T-helper 9 cell (primary cell): ENCODE data around the gene COL6A3.
"Not testable (repeated sequence)": the region's sequence is repeated elsewhere in the genome, so short reads cannot be mapped to it uniquely, and the experiment has no call there.

Experiments
- DNase-seq: peaks from one replicate; pipeline ENCODE4 v3.0.0-alpha.2; 2020

Gene COL6A3

DNA sequence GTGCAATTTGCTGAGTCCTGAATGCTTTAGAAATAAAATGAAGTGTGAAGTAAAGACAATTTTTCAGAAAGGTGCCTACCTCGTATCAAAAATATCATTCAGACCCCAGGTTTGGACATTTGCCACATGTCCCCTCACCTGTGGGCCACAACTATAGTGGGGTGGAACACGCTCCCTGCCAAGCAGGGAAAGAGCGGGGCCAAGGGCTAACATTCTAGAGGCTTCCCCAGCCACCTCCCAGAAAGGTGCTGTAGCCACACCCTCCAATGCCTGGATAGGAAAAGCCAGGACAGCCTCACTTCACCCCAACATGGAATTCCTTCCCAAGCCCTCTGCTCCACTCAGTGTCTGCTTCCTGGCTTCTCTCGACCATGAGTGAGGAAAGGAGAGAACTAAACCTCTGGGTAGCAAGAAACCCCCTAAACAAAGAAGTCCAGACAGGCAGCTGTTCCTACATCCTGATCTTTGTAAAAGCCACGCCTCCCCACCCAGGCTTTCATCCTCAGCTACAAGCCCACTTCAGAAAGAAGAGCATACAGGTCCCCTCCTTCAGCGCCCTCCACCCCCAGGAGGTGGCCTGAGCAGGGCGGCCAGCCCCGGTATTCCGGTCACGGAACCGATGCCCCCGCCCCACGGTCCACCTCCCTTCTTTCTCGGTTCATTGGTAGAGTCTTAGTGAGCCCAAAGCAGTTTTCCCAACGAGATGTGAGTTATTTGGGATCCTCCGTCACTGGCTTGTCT, 2.1 kb downstream of the COL6A3 start:
- DNase-seq, result no peak

DNA sequence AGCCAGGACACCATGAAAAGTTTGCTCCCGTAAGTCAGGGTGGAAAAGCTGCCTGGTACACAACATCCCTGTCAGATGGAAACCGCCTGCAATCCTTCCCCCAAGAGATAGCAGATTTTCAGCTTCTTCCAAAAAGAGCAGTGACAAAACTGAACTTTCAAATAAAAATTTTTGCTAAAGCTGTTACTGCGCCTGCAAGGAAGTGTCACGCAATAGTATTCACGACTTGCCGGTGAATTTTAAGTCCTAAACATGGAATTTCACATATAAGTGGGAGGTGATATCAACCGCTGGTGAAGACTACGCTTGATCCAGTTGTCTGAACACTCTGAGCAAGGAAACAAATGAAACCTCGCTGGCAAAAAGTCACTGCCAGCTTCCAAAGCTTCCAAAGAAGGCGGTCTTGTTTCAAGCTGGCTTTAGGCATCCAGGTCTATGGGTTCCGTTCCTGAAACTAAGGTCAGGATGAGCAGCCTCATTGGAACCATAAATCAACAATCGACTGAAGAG, 2.8 kb downstream of the COL6A3 start:
- DNase-seq, result no peak

DNA sequence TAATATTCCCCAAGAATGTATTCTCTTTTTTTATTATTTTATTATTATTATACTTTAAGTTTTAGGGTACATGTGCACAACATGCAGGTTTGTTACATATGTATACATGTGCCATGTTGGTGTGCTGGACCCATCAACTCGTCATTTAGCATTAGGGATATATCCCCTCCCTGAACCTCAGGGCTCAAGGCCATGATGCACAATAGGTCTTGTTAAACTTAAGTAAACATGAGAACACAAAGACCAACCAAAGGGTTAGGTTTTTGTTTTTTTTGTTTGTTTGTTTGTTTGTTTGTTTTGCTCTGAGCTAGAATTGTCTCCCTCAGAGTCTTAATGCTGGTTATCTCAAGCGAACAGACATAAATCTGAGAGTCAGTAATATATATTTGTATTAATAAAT, 4.7 kb downstream of the COL6A3 start:
- not testable (repeated sequence) for DNase-seq

DNA sequence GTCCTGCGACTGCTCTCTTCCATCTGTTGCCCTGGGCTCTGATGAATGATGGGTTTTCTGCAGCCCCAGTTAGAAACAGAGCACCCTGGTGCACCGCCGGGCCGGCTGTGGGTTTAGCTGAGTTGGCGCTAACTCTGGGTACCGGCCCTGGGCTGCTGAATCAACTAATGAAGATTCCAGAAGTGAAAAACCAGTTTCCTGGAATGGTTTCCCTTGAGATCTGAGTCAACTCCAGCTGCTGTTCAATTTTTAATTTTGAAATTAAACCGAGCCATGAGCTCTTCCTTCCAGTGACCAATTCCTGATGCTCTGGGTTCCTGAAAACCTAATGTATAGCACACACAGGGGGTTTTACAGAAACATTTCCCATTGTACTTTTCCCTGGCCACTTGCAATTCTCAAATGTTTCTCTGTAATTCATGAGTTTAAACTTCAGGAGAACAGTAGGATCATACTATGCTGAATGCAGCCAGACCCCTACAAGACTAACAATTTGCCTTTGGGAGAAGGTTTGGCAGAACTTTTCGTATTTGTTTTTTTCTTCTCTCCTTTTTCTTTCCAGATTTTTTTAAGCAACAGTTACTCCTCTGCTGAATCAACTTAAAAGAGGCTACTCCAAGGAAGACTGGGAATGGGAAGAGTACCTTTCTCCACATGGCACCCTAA, 5.5 kb downstream of the COL6A3 start:
- no peak for DNase-seq

DNA sequence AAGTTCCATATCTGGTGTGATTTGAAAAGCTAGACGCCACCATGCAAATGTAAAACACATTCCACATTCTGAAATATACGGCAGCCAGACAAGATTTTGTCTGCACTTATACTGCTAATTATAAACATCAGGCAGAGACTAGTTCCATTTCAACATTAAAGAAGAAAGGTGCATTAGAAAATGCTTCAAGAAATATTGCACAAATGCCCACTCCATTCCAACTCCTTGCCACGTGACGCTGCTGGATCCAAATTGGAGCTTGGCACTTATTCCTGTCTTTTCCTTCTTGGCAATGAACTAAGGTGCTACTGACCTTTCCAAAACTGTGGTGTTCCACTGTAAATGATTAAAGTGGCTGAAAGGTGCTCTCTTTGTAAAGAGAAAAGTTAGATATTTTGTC, 6.3 kb downstream of the COL6A3 start:
- DNase-seq, result no peak

DNA sequence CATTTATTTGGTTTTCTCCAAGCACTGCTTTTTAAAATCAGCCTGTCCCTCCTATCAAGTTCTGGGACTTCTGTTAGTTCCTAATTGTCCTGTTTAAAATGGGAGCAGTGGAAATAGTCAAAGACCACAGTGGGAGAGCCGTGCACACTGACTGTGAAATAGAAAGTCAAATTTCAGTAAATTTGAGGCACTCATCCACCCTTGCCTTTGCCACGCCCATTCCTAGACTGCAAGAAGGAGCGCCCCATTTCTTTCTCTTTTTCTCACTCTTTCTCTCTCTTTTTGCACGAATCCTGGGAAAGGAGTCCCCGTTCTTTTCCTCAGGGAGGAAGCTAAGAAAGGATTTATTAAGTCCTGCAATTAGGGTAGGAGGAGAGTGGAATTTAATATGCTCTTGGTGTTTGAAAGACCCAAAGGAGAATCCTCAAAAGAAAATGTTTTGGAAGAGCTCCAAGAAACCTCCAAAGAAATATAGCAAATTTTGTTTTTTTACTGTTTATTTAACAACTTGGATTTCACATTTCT, 7.5 kb downstream of the COL6A3 start:
- no peak for DNase-seq

DNA sequence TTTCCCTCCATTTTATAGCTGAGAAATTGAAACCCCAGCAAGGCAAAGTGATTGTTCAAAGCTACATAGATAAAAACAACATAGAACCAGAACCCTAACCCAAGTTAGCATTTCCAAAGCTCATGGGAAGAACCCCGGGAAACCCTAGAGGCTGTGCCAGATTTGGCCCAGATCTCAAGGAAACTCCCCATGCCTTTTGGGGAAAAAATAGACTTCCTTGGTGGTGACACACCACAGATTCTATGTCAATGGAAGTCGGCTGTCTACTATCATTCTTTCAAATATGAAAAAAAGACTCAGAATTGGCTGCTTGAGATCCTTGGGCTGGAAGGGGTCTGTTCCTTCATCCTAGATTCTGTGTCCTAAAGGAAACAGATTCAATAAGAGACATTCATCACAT, 8.4 kb downstream of the COL6A3 start:
- no peak for DNase-seq

DNA sequence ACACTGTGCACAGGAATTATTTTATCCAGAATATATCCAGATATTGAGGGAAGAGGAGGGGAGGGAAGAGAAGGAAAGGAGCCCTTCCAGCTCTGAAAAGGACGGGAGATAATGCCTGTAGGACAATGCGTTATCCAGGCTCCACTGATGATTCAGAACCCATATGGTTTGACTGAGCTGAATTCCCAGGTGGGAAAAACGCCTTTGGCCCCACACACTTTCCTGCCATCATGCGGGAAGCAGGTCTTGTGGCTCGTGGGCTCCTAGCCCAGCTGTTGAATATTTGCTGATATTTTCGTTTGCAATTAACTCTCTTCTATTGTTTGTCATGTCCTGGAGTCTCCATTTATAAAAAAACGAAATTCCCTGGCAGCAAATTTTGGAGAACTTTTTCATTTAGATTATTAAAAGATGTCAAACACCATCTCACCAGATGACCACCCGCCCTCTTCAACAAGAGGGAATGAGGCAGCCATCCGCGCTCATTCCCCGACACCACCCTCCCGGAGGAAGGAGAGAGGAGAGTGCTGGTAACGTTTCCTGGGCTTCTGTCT, 8.9 kb downstream of the COL6A3 start:
- DNase-seq, result no peak

DNA sequence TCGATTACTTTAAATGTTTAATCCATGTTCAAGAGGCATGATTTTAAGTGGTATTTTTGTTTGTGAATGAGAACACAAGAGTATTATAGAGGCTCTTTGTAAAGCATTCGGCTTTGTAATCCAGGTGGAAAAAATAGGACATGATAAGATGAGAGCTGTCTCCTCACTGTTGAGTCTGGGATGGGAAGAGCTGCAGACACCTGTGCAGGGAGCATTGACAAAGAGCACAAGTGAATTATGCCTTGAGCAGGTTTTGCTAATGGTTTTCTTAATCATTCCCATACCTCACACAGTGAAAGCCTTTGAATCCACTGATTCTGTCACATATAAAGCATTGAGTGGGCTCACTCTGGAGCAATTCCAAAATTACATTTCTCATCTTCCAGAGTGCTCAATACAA, 9.6 kb downstream of the COL6A3 start:
- no peak for DNase-seq

DNA sequence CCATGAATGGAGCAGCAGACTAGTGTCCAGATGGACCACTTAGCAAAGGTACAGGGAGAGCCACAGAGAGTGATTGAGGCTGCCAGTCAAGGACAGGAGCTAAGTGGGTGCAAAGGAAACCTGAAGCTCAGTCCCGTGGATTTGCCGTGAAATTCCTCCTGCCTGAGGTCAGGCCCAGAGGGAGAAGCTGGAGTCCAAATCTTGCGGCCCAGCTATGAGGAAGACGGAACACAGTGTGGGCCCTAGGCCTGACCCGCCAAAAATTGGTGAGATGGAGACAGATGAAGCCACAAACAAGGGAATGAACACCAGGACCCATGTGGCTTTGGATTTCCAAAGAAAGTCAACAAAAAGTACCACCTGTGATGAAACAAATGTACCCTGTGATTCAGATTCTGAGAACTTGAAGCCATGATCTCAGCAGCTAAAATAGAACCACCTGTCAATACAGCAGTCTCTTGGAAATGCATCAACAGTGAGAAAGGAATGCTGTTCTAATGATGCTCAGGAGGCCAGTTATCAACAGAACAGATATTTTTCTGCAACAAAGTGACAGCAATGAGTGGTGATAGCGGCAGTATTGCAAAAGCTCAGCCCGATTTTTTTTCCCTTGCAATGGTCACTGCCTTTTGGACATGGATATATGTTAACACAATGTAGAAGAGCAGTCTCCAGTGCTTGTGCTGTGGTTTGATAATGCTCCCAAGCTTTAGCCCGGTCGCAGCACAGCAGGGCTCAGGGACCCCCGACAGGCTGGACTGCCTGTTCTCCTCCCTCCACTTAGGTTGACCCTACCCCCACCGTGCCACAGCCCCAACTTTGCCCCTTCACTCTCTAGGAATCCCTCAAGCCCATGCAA, 10.7 kb downstream of the COL6A3 start:
- DNase-seq, result no peak

DNA sequence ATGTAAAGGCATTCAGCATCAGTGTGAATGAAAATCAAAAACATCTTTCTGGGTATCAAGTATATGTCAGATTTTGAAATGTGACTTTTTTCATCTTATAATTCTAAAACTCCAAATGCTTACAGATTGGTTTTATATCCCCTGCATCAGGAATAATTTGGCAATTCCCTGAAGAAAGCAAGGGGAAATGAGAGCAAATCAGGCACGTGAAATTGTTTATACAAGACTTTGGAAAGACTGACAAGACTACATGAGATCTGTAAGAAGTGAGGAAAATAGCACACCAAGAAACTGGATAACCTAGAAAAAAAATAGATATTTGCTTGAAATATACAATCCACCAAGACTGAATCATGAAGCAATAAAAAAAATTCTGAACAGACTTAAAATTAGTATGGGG, 13.8 kb downstream of the COL6A3 start:
- no peak for DNase-seq

DNA sequence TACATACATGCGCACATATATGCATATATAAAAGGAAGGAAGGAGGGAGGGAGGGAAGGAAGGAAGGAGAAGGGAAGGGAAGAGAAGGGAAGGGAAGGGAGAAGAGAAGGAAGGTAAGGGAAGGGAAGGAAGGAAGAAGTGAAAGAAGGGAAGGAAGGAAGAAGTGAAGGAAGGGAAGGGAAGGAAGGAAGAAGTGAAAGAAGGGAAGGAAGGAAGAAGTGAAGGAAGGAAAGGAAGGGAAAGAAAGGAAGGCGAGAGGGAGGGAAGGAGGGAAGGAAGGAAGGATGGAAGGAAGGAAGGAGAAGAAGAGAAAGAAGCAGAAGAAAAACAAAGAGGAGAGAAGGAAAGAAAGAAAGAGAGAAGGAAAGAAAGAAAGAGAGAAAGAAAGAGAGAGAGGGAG, 16.9 kb downstream of the COL6A3 start:
- no peak for DNase-seq

DNA sequence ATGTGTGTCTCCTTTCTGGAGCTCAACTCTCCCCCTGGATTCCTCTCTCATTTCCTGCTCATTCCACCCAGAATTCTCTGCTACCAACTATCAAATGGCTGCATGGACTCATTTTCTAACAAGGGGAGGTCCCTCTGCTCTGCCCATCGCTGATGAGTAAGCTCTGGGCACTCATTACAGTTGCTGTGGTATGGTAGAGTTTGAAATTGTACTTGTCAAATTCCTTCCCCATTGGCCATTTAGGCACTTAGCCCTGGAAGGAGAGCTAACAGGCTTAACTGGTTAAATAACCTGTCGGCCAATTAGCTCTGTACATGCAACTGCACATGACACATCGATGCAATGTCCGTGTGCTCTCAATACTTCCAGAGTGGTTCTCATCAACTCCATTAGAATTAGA, 20.4 kb downstream of the COL6A3 start:
- no peak for DNase-seq

DNA sequence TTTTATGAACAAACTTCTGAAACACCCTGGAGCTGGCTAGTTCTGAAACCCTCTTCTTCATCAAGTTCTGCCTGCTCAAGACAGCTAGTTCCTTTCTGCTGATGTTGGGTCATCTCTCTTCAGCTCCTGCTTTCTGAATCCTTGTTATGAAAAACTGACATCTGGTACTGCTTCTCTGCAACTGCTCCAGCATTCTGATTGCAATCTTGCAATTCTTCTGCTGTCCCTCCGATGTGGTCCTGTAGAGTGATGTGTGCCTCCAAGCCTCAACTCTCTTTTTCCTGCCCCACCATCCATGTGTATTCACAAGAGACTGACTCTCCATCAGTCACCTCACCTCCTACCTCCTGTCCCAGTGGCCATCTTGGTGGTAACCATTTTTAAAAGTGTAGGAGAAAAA, 21.8 kb downstream of the COL6A3 start:
- no peak for DNase-seq

DNA sequence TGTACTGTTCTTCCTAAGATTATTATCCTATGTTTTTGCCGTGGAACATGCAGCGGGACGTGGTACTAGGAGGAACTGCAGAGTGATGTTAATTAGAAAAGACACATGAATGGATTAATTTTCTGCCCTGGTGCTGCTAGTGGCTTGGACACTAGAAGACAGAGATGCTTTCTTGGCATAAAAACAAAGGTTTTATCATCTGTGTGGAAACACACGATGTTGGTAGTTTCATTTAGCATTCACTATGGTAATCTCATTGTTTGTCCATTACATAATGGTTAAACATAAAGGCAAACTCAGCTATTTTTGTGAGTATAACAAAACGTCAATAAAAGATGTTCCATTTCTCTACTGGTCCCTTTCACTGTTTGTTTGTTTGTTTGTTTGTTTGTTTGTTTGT, 22.8 kb downstream of the COL6A3 start:
- no peak for DNase-seq

DNA sequence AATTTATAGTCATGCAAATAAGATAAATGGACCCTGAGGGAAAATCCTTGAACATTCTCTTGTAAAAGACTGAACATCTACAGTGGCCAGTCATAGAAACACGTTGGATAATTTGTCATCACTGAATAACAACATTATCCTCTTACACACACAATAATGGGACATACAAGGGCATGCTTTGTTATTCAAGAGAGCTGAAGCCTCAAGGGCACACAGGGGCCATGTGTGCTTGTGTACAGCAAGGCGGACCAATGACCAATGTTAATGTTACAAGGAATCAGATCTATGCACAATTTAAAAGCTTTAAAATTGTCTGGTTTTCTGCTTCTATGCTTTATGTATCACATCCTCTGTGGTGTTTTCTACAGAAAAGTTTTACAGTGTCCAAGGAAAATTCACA, 23.7 kb downstream of the COL6A3 start:
- no peak for DNase-seq

DNA sequence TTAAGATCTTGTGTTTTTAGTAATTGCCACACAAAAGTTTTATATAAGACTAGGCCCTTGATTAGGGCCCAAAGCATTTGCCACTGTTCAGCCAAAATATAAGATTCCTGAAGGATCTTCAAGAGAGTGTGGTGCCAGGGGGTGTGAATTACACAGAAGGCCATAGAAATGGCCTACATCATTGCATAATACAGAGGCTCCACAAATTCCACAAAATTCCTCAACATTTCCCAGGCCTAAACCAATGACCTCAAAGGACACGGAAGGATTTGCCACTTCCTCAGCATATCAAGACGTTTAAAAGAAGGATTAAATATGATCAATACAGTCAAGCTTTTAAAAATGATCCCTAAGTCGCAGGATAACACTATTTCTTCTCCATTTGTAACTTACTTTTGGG, 24.1 kb downstream of the COL6A3 start:
- no peak for DNase-seq

DNA sequence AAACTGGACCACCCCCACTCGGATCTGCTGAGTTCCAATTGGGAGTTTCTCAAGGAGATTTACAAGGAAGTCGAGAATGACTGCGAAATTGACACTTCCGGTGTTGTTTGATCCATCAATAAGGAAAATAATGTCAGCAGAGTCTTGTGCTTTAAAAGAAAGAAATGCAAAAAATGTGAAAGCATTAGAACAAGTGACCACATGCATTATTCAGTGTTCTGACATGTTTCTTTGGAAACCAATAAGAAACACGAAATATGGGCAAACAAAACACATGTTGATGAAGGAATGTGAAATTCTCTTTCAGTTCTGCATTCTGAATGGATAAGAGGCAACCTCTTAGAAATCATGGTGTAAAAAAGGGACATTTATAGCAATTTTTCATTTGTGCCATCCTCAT, 25.9 kb downstream of the COL6A3 start:
- no peak for DNase-seq

DNA sequence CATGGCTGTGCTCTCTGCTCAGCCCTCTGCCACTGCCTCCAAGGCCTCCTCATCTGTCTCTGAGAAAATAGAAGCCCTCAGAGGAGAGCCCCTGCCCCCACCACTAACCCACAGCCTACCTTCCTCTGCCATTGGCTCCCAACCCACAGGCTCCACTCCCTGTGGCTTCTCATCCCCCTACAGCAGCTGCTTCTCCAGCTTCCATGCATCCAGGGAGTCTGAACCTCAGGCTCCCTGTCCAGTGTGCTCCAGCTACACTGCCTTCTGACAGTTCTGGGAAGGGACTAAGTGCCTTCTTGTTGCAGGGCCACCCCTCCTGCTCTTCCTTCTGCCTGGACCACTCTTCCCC, 29.3 kb downstream of the COL6A3 start:
- no peak for DNase-seq

DNA sequence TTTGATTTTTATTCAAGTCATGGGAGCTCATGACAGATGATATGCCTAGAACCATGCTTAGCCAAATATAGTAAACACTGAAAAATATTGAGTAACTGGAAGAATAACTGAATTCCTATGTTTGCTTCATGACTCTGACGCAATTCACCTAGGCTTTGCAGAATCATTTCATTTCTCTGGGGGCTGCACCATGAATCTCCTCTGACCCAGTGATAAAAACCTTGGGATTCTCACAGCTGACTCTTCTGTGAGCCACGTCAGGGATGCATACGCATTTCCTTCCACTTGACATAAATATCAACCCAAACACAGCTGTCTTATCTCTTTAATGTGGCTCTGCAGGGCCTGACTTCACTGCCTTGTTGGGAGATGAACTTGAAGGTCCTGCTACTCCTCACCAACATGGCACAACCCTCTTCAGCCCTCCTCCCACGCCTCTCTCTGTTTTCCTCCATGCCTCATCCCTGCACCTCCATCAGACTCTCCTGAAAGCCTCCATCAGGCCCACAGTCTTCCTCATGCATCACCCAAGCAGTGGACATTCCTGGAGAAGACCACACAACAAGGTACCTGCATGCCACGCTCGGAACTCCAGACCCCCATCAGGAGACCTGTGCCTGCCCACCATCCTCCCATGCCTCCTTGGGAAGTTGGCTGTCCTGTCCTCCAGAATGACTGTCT, 29.8 kb downstream of the COL6A3 start:
- no peak for DNase-seq

DNA sequence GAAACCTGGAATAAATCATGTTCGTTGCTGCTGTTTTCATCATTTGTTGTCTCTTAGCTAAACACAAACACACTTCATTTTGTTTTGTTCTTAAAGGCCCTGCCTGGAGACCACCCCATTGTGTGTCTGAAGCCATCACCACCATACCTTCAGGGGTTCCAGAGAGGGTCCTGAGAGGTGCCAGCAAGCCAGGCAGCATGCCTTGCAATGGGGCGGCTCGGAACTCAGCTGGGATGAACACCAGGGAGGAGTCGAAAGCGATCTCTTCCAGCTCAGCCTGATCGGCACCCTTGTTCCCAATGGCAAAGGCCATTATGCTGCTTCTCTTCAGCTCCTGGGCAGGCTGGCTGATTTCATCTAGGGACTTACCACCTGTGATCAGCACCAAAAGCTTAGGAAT, 33.2 kb downstream of the COL6A3 start:
- DNase-seq, result no peak

DNA sequence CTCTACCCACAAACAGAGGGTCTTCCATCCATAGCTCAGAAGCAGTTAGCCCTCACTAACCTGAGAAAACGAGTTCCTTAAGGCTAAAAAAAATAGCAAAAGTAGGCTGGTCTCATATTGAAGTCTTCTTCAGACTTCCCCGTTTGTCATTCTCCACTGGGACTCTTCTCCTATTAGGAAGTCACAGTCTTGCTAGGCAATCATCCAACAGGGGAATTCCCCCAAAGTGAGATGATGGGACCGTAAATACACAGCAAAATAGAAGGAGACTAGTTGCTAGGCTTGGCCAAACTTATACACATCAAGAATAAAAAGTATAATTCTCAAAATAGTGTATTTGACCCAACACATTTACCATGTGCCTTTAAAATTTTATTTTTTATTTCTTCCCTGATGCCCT, 34.3 kb downstream of the COL6A3 start:
- DNase-seq, result no peak

DNA sequence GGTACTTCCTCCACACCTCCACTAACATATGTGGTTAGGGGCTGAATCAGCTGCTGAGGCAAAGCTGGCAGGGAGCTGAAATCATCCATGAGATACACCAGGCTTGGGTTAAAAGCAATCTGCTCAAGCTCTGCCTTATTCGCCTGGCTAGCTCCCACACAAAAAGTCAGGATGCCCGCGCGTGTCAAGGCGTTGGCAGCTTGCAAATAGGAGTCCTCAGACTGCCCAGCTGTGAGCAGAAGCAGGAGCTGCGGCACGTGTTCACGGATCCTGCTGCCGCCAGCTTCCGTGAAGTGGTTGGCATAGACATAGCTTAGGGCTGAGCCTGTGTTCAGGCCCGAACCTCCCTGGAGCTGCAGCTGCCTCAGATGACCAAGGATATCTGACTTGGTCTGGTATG, 35.3 kb downstream of the COL6A3 start:
- no peak for DNase-seq
